NB4 (cell line): ENCODE data around the gene CTBP2.
"Not testable (repeated sequence)": the region's sequence is repeated elsewhere in the genome, so short reads cannot be mapped to it uniquely, and the experiment has no call there.

Experiments used
- CTCF ChIP-seq: IDR thresholded peaks from one replicate; pipeline ENCODE4 v1.5.1; 2012; ENCODE audit warnings: low read depth, low read length
- MAX ChIP-seq: IDR thresholded peaks from 2 replicates; pipeline ENCODE4 v1.6.1; 2011; ENCODE audit warnings: low read depth, low read length
- MYC ChIP-seq: IDR thresholded peaks from 2 replicates; pipeline ENCODE4 v1.6.1; 2011; ENCODE audit warnings: low read depth, low read length
- POLR2A ChIP-seq: IDR thresholded peaks from 2 replicates; pipeline ENCODE4 v1.6.1; 2011; ENCODE audit warnings: mild to moderate bottlenecking; ENCODE audit not compliant: insufficient read length; ENCODE audit errors: extremely low read depth

GRCh38 chr10:125179107-125179506 is 18.7 kb upstream of the CTBP2 start:
- not testable (repeated sequence) for TF ChIP-seq CTCF, MYC, POLR2A, MAX
